ENCODE results near the gene PLAGL2.
"Not testable (repeated sequence)": the region's sequence is repeated elsewhere in the genome, so short reads cannot be mapped to it uniquely, and the experiment has no call there.

- not testable (repeated sequence) for TF ChIP-seq CTCF (IDR thresholded peaks at IDR 0.05; ENCODE audit: low read depth, low read length, missing input control); FOXA1 (IDR thresholded peaks at IDR 0.05)
These were observed 14.2 kb downstream of the PLAGL2 start for GRCh38 chr20:32193336-32193735.
